RWPE2 (cell line): ENCODE data around the gene TMEM14C.

Source experiments
- ATAC-seq: fragments of 200-7000 bp; cut with Tn5 transposase; 3 replicates; pipeline ENCODE4 v1.9.1; 2021; ENCODE audit warnings: low read depth
- DNase-seq: peaks from one replicate; pipeline ENCODE4 v3.0.0-alpha.2; 2020; ENCODE audit warnings: low spot score
- H3K27ac ChIP-seq: fragments of 450-650 bp; 2 replicates; pipeline ENCODE4 v1.5.1; 2017; ENCODE audit warnings: mild to moderate bottlenecking; ENCODE audit not compliant: poor library complexity, severe bottlenecking
- H3K27me3 ChIP-seq: fragments of 250-450 bp; sonication (Bioruptor Pico); 2 replicates; pipeline ENCODE4 v1.5.1; 2021; ENCODE audit warnings: mild to moderate bottlenecking, moderate library complexity; ENCODE audit not compliant: insufficient read depth, poor library complexity, severe bottlenecking
- H3K36me3 ChIP-seq: fragments of 250-450 bp; sonication (Bioruptor Pico); 2 replicates; pipeline ENCODE4 v1.5.1; 2020; ENCODE audit warnings: low read depth, mild to moderate bottlenecking, moderate library complexity
- H3K4me1 ChIP-seq: fragments of 250-450 bp; sonication (Bioruptor Pico); 2 replicates; pipeline ENCODE4 v1.5.1; 2021; ENCODE audit warnings: mild to moderate bottlenecking, moderate library complexity; ENCODE audit not compliant: insufficient read depth, poor library complexity, severe bottlenecking
- H3K4me3 ChIP-seq: fragments of 250-450 bp; sonication (Bioruptor Pico); 2 replicates; pipeline ENCODE4 v1.5.1; 2021; ENCODE audit warnings: mild to moderate bottlenecking, moderate library complexity; ENCODE audit not compliant: severe bottlenecking
- H3K9me3 ChIP-seq: fragments of 250-450 bp; sonication (Bioruptor Pico); 2 replicates; pipeline ENCODE4 v1.5.1; 2021; ENCODE audit warnings: mild to moderate bottlenecking, moderate library complexity; ENCODE audit not compliant: severe bottlenecking
- CTCF ChIP-seq: fragments of 450-650 bp; IDR thresholded peaks from one replicate; pipeline ENCODE4 v1.5.1; 2017; ENCODE audit warnings: mild to moderate bottlenecking, moderate library complexity; ENCODE audit not compliant: poor library complexity, severe bottlenecking

Gene TMEM14C

GRCh38 chr6:10722820-10723566, at the start of gene TMEM14C:
TSS of gene TMEM14C (plus strand) at chr6:10723070. CDS start at chr6:10724614, 1,544 bp downstream.
- DNase-seq (peak; percentile 99), ATAC-seq (peak; percentile 94)
- H3K9me3 ChIP-seq: peaks cover 6% of the 10 kb centered on the region
- no peaks in the 10 kb centered on the region for H3K27me3 ChIP-seq
- H3K4me3 ChIP-seq: peak within 1 kb of the TSS; percentile 57
- TF ChIP-seq CTCF: no peak
- peaks cover 28% of the 10 kb centered on the region for H3K36me3 ChIP-seq
- no peaks in the 10 kb centered on the region for H3K4me1 ChIP-seq
- peak within 1 kb of the TSS; percentile 76 for H3K27ac ChIP-seq

GRCh38 chr6:10676403-10676802, 46.5 kb upstream of the TMEM14C start:
- no peak for ATAC-seq
- Histone ChIP-seq H3K4me1 (no peaks in the 10 kb centered on the region), H3K4me3 (no peak overlapping the region), H3K9me3 (no peaks in the 10 kb centered on the region), H3K36me3 (no peaks in the 10 kb centered on the region), H3K27ac (no peak overlapping the region), H3K27me3 (no peaks in the 10 kb centered on the region)
- no peak for TF ChIP-seq CTCF
- DNase-seq: no peak

DNA sequence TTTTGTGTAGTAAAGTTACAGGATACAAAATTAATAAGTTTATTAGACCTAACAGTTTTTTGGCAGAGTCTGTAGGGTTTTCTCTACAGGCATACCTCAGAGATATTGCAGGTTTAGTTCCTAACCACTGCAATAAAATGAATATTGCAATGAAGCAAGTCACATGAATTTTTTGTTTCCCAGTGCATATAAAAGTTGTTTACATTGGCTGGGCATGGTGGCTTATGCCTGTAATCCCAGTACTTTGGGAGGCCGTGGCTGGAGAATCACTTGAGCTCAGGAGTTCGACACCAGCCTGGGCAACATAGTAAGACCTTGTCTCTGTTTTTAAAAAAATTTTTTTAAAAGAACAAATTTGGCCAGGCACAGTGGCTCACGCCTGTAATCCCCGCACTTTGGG, 44.4 kb upstream of the TMEM14C start:
- H3K4me1 ChIP-seq: no peaks in the 10 kb centered on the region
- DNase-seq (no peak), ATAC-seq (no peak)
- no peak overlapping the region for H3K4me3 ChIP-seq
- no peaks in the 10 kb centered on the region for H3K27me3 ChIP-seq
- H3K27ac ChIP-seq: no peak overlapping the region
- no peaks in the 10 kb centered on the region for H3K9me3 ChIP-seq
- no peaks in the 10 kb centered on the region for H3K36me3 ChIP-seq
- no peak for TF ChIP-seq CTCF

GRCh38 chr6:10681795-10682194, 41.1 kb upstream of the TMEM14C start:
- H3K36me3 ChIP-seq: no peaks in the 10 kb centered on the region
- no peak overlapping the region for H3K27ac ChIP-seq
- H3K9me3 ChIP-seq: no peaks in the 10 kb centered on the region
- no peak for ATAC-seq
- H3K4me3 ChIP-seq: no peak overlapping the region
- TF ChIP-seq CTCF: no peak
- no peaks in the 10 kb centered on the region for H3K4me1 ChIP-seq
- no peak for DNase-seq
- H3K27me3 ChIP-seq: no peaks in the 10 kb centered on the region

DNA sequence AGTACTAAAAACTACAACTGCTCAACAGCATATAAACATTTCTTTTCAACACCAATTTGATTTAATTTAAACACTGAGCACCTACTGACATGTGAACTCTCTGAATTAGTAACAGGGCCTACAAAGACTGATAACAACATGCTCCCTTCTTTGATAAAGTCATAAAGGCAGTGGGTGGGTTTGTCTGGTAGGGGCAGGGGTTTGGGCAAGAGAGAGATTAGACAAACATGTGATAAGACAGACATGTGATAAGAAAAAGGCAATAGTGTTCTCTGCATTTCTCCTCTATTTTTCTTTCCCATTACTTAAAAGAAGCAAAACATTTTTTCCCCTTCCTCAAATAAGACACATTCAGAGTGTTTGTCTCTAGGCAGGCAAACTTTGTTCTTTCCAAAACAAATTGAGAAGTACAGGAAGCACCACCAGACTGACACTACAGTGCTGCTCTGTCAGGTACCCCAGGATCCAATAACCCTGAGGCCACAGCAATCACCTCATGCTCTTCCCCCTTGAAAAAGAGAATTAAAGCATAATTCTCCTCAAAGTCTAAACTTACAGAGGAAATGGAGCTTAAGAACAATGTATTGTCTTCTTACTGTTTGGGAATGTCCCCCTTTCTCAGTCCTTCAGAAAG, 40.4 kb upstream of the TMEM14C start:
- H3K27me3 ChIP-seq: no peaks in the 10 kb centered on the region
- H3K36me3 ChIP-seq: no peaks in the 10 kb centered on the region
- TF ChIP-seq CTCF: no peak
- DNase-seq (no peak), ATAC-seq (no peak)
- H3K27ac ChIP-seq: no peak overlapping the region
- H3K4me3 ChIP-seq: no peak overlapping the region
- no peaks in the 10 kb centered on the region for H3K4me1 ChIP-seq
- no peaks in the 10 kb centered on the region for H3K9me3 ChIP-seq
